Right lobe of liver (tissue), 4 donors: ENCODE results near the gene EXD3.

ENCODE experiments used
- POLR2A ChIP-seq: fragments of 450-650 bp; IDR thresholded peaks from one replicate; pipeline ENCODE4 v1.6.1; 2017; ENCODE audit warnings: antibody characterized with exemption, mild to moderate bottlenecking
- TF ChIP-seq, protein P1 (sequence below), 4 donors: fragments of 200-600 bp in 3 of 4; fragments of 450-650 bp in 1 of 4; IDR thresholded peaks; one replicate each; pipeline versions ENCODE4 v1.5.1 to v1.8.0; 2016 to 2022; ENCODE audit warnings: antibody characterized with exemption in 4 of 4, mild to moderate bottlenecking in 2 of 4
- donor health status: DM: no; HTN: no; CAD: no.
- donor health status: DM: no; HTN: no; CAD: no.
- donor health status: DM: no; HTN: yes; CAD: no.

GRCh38 chr9:137319739-137320551 lies 103.0 kb downstream of the EXD3 start:
- TF ChIP-seq, protein P1, sequence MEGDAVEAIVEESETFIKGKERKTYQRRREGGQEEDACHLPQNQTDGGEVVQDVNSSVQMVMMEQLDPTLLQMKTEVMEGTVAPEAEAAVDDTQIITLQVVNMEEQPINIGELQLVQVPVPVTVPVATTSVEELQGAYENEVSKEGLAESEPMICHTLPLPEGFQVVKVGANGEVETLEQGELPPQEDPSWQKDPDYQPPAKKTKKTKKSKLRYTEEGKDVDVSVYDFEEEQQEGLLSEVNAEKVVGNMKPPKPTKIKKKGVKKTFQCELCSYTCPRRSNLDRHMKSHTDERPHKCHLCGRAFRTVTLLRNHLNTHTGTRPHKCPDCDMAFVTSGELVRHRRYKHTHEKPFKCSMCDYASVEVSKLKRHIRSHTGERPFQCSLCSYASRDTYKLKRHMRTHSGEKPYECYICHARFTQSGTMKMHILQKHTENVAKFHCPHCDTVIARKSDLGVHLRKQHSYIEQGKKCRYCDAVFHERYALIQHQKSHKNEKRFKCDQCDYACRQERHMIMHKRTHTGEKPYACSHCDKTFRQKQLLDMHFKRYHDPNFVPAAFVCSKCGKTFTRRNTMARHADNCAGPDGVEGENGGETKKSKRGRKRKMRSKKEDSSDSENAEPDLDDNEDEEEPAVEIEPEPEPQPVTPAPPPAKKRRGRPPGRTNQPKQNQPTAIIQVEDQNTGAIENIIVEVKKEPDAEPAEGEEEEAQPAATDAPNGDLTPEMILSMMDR (IDR thresholded peaks at IDR 0.05), result no peak
- no peak for TF ChIP-seq POLR2A
